GM19467 (cell line): Measurements from ENCODE around the gene ASTN2.

Experiments used
- ATAC-seq: cut with Tn5 transposase; IDR thresholded peaks from one replicate; pipeline ENCODE4 v1.9.1; 2021; ENCODE audit warnings: mild to moderate bottlenecking, moderate library complexity; ENCODE audit not compliant: unreplicated experiment

The ASTN2 gene

DNA sequence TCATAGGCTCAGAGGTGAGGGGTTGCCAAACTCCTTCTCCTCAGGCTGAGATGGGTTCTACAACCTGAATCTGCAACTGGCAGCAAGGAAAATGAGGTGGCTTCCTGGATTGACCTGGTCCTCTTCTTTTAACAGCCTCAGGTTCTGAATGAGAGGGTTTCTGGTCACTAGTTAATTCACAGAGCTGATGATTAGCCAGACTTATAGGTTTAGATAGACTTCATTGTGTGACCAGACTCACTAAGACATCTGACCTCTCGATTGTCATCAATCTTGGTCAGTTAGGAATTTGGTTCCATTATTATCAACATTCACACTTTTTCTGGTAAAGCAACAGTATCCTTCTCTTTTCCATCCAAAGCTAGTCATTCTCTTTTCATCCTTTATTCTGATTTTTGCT, 1003.4 kb downstream of the ASTN2 start:
- ATAC-seq, result no peak

DNA sequence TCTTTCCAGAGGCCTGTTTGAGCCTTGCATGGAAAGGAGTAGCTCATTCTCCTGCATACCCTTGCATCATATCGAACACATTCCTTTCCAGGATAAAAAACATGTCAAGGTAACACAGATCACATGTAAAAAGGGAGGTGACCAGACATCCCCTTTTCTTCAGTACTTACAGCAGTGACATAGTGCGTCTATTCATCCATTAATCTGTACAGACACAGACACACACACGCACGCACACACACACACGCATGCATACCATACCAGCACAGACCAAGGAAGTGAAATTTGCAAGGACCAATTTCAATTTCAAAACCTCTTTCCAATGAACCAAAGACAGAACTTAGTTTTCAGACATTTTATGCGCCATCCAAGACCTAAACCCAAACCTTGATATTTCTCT, 1005.2 kb downstream of the ASTN2 start:
- no peak for ATAC-seq

DNA sequence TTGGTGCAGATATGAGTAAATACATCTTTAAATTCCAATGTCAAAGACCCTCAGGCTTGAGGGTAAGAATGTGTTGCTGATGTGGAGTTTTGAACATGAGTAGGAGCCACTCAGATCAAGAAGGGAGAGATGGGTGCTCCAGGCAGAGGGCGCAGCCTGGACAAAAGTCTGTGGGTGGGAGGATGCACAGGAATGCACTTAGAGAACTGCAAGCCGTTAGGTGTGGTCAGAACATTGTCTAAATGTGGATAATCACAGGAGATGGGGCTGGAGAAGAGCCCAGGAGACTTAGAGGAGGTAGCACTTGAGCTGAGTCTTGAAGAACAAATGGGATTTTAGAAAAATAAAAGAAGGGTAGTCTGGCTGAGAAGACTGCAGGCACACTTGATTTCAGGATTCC, 1005.7 kb downstream of the ASTN2 start:
- no peak for ATAC-seq

DNA sequence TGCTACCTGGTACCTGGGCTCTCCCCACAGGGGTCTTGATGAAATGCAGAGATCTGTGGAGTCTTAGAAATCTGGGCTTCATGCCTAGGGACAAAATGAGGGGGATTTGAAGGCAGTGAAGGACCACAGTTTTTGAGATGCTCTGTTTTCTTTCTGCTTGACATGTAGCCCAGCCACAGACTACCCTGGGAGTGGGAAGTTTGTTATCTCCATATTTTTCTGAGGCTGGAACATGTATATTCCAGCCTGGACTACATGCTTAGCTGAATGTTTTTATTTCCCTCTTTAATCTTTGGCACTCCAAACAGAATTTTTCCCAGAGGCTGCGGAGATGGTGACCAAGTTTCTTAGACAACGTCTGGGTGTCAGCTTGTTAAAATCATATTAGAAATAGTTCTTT, 1008.4 kb downstream of the ASTN2 start:
- ATAC-seq, result no peak

DNA sequence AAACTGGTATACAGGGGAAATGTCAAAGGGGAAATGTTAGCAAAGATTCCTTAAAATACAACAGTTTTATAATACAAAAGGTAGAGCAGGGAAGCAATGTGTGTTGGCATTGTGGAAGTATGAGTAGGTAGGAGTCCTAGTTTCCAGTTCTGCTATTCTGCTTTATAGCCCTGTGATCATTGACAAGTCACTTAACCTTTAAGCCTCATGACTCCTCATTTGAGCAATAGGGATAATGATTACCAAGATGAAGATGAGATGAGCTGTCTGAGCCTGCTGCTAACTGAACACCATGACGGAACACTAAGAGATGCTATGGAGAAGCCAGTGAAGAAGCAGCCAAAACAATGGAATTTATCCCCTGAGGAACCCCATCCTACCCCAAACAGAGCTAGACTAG, 1009.5 kb downstream of the ASTN2 start:
- no peak for ATAC-seq

DNA sequence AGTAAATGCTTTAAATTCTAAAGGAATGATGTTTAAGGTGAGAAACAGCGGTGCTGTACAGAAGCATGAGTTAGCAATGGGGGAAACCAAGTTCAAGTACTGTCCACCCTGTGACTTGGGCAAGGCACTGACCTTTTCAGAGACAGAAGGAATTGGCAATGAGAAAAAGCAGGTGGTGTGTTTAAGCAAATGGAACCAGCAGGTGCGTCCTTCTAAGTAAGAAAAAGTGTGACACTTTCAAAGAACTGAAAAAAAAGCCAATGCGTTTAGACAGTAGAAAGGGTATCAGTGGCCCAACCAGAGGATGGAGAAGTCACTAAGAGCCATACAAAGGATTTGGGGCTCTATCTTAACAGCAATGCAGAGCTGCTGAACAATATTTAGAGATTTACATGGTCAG, 1010.6 kb downstream of the ASTN2 start:
- ATAC-seq, result no peak

DNA sequence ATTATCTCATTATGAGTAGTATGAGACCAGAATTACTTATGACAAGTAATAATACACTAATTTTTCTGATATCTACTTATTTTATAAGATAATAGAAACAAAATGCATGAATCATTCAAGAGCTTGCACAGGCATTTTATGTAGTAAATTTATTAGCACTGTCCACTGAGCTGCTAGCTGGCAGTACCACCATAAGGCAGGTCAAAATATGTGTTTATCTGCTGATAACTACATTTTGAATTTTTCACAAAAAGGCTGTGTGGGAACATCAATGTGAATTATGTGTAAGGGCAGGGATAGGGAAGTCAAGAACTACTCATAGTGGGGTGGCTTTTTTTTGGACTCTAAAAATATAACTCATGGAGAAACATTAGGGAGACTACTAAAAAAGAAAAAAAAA, 1011.7 kb downstream of the ASTN2 start:
- ATAC-seq, result no peak

DNA sequence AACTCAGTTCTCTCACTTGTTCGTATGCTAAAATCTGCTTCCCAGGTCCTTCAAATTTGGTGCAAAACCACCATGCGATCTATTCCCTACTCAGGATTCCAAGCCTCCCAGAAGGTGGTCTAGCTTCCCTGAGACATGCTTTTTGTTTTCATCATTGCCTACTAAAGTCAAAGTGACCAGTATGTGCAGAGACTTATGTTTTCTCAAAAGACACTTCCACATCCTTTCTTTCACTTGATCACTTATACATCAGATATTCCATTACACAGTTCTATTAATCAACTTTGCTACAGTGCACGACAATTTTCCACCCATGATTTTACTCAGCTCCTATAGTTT, 1019.2 kb downstream of the ASTN2 start:
- ATAC-seq, result no peak

DNA sequence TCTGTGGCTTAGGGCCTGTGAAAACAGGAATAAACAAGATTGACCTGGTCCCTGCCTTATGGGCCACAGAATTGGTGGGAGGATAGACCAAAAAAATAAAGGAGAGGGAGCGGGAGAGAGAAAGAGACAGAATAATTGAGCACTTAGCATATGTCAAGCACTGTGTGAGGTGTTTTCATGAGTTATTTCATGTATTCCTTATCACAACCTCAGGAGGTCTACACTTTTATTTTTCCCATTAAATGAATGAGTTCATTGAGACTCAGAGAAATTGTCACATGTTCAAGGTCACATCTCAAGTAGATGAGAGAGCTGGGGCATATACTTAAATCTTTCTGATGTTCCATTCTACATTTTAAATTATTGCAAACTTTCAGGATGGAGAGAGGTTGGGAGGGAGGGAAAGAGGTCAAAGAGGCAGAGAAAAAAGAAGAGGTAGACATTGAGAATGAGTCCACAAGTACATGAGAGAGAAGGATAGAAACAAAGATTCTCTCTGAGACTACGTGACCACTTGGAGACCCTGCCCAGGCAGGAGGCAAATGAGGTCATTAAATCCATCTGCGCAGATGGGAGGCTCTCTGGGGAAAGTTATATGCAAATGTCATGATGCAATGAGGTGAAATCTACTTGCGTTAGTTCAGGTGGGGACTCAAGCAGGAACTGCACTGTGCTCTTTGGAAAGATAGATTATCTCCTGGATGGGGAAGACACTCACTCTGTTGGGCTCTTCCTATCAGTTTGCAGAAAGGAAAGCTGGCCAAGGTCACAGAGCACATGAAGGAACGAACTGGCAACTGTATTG, 1019.8 kb downstream of the ASTN2 start:
- no peak for ATAC-seq

DNA sequence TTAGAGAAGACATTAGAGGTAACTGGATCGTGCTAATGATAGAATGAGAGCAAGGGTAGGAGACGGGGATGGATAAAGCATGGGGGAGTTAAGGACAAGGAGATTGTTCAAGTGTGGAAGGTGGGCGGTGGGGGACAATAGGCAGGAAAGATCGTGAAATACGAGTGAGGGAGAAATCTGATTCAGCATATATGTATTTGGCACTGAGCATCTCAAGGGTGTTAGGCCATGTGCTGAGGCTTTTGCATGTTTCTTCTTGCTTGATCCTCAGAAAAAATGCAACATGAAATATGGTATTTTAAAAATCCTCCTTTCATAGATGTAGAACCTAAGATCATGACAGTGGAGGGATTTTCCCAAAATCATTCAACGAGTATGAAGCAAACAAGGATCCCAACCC, 1020.8 kb downstream of the ASTN2 start:
- no peak for ATAC-seq

DNA sequence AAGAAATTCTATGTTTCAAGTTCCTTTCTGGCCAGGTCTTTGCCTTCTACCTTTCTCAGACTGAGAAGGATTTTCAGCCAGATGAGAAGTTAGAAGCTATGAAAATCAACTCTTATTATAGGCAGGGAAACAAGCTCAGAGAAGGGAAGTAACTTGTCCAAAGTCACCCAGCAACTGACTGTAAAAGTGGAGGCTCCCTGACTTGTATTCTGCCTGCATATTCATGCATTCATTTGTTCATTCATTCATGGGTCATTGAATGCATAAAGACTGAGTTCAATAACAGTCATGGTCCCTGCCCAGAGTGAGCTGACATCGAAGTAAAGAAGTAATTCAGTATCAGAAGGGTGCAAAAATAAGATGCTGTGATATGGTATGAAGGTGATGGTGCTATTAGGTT, 1021.7 kb downstream of the ASTN2 start:
- no peak for ATAC-seq

DNA sequence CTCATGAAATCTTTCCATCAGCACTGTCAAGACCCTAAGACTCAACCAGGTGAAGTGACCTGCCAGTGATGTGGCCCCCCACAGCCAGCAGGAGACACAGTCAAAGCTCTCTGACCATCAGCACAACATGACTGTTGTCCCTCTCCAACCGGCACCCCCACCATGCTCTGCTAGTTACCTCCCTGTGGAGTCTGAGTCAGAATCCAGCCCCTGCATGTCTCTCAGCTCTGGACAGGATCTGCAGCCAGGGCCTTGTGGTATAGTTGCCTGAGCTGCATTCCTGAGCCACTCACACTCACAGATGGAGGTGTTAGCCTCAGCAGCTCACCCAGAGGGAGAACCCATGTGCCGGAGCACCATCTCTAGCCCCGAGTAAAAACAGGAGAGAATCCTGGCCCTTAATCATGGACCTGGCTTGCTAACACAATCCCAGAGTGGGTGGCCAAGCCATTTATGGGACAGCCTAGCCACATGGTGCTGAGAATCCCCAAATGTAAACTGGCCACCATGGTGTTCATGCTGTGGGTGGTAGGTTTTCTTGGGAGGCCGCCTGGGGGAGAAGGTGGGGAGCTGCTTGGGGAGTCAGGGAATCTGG, 1023.5 kb downstream of the ASTN2 start:
- ATAC-seq, result no peak

DNA sequence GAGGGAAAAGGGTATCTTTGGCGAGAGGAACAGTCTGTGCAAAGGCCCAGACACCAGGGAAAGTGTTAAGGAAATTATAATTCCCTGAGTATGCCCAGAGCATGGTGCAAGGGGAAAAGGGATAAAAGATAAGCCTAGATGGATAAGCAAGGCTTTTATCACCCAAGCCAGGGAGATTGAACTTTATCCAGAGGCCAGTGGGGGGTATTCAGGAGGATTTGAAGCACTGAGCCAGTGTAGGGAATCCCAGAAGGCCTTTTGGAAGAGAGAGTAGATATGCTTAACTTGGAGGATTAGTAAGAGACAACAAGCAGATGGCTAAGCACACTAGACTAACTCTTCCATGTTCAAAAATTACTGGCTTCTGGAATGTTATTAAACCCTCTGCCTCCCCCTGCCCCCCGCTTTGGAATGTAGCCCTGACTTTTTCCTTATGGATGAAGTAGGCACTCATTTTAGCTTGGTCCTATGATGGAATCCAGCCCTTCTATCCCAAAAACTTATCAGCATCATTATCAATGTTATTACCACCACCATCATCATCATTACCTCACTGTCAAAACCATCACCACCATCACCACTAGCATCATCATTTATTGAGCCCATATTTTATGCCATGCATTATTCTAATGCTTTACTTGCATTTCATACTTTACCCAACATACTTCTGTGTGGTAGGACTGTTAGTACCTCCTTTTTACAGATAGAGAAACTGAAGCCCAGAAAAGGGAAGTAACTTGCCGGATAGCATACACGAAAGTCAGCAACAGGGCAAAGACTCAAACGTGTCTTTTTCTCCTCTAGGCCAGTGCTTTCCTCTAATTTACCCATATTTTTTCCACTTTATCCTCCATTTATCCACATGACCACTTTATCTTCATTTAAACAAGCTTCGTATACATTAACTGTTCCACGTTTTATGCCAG, 1024.3 kb downstream of the ASTN2 start:
- peak; percentile 58 for ATAC-seq

DNA sequence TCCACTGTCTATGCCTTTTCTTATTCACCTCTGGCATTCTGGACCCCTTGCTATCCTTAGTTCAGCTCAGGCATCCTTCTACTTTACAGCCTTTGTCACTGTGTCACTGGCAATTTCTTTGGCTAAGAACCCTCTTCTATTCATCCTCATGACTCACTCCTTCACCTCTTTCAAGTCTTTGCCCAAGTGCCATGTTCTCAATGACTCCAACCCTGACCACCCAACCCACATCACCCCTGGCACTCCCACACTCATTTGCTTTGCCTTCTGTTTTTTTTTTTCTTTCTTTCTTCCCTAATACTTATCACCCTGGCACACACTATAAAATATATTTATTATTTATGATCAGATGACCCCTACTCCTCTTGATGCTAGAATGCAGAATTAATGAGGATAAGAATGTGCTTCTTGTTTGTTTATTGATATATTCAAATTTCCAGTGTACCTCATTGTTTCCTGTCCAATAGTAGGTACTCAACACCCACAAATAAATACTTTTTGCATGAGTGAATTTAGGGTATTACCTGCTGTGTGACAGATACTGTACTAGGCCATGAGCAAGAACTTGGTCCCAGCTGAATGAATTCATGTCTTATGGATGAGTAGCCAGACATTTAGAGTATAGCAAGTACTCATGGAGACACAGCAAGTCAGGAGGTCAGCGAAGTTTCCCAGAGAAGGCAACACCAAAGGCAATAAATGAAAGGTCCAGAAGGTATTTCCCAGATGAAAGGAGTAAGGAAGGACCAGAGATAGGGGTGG, 1025.1 kb downstream of the ASTN2 start:
- ATAC-seq, result no peak

DNA sequence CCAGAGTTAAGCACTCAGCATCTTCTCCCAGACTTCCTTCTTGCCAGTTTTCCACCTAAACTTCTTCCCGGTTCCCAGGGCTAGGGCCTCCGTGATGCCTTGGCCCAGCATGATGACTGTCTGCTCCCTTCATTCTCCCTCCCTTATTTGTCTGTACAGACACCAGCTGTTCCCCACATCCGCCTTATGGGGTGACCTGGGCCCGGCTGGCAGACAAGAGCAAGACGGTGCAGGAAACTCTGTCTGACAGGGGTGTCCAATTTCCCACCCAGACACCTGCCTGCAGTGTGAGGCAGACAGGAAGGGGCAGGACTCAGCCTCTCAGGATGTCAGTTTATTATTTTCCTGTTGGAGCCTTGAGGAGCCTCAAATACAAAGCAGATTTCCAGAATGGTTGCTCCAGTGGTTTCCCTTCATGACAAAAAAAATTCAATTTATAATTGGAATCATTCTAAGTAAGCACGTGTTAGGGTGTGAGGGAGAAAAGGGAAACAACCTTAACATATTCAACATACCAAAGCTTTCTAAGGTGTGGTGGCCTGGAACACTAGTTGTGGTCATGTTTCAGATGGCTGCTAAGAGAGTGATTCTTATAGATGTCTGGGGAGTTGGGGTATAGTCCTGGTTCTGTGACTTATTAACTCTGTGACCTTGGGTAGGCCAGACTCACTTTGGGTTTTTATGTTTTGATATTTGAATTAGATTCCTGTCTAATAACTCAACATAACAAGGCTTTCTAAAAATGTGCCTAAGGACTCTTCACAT, 1026.7 kb downstream of the ASTN2 start:
- peak; percentile 65 for ATAC-seq

DNA sequence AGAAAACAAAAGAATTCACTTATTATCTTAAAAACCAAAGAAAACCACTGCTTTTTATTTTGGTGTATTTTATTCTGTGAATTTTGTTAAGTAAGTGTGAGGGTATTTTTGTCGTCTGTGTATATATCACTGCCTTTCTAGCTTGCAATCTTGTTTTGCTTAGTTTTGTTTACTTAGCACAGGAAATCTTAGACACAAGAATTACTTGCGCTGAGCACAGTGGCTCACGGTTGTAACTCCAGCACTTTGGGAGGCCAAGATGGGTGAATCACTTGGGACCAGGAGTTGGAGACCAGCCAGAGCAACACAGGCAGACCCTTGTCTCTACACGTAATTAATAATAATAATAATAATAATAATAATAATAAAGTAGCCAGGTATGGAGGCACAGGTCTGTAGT, 1030.9 kb downstream of the ASTN2 start:
- no peak for ATAC-seq

DNA sequence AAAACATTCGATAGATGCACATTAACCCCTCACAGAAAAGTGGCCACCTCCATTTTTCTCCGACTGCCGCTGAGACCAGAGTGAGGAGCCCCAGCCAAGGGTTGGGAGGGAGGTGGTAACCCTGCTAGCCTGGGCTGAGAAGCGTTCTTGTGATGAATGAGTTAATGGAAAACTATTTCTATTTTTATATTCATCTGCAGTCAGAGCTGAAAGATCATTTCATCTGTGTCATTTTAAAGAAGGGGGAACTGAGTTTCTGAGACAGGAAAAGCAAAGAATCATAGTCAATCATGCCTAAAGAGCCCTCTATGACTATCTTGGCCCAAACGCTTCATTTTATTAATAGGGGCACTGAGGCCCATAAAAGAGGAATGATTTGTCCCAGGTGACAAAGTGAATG, 1031.7 kb downstream of the ASTN2 start:
- ATAC-seq, result no peak

DNA sequence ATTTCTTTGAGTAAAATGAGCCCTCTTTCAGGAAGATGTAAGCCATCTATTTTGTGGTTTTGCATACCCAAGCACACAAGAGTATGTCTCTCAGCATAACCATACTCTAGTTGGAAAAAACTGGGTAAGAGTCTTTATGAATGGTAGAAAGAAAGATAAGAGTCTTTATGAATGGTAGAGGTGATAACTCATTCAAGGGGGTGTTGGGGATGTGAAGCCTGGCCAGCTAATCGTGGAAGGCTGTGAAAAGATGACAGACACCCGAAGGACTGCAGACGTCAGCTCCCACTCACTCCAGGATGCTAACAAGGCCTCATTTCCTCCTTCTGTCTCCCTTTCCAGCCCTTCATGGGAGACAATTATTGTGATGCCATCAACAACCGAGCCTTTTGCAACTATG, 1032.8 kb downstream of the ASTN2 start:
- ATAC-seq, result no peak

DNA sequence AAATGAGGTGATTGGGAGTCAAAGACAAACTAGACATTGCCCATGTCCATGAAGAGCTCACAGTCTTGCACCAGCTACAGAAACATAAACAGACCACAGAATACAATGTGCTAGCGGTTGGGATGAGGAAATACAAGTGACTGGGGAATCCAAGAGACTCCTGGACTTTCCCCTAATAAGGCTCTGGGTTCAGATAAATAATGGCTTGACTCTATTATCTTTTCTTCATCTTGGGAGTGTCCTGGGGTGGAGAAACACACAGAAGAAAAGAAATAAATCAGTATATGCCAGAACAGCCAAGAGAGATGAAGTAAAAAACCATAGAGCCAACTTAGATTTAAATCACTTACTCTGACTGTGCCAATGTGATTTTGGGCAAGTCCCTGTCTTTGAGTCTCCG, 1033.5 kb downstream of the ASTN2 start:
- ATAC-seq, result no peak

DNA sequence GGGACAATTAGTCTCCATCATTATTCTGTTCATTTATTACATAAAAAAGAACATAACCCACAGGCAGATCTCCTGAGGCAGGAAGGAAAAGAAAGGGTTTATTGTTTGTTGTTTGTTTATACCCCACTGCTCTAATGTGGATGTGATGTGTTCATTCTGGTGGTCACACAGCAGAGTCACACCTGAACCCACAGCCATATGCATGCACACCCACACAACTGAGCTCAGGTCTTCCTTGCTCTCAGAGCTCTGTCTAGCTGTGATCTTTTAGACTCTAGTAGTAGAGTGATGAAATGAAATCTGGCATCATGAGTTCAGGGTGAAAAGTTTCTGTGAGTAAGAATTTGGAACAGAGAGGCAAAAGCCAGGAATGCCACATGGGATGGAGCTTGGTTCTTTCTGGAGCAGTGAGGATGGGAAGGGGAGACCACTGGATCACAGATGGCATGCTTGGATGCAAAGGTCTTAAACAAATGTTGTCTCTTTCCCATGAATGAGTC, 1034.3 kb downstream of the ASTN2 start:
- no peak for ATAC-seq
